ENCODE measurements around the gene RABEP1.
"Not testable (repeated sequence)": the region's sequence is repeated elsewhere in the genome, so short reads cannot be mapped to it uniquely, and the experiment has no call there.

The RABEP1 gene, protein sequence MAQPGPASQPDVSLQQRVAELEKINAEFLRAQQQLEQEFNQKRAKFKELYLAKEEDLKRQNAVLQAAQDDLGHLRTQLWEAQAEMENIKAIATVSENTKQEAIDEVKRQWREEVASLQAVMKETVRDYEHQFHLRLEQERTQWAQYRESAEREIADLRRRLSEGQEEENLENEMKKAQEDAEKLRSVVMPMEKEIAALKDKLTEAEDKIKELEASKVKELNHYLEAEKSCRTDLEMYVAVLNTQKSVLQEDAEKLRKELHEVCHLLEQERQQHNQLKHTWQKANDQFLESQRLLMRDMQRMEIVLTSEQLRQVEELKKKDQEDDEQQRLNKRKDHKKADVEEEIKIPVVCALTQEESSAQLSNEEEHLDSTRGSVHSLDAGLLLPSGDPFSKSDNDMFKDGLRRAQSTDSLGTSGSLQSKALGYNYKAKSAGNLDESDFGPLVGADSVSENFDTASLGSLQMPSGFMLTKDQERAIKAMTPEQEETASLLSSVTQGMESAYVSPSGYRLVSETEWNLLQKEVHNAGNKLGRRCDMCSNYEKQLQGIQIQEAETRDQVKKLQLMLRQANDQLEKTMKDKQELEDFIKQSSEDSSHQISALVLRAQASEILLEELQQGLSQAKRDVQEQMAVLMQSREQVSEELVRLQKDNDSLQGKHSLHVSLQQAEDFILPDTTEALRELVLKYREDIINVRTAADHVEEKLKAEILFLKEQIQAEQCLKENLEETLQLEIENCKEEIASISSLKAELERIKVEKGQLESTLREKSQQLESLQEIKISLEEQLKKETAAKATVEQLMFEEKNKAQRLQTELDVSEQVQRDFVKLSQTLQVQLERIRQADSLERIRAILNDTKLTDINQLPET

GRCh38 chr17:5281814-5282641, at the start of gene RABEP1:
RABEP1 (plus strand) TSS chr17:5282284; CDS start chr17:5282487, 203 bp downstream.
- CTCF ChIA-PET: interaction anchor here (0.6 to 1.4 kb wide), 4 partner anchors 17 to 157 kb away, joined by 3 to 7 read pairs (median 3); partner anchors contain the start of gene C1QBP
- Mint-ChIP-seq H3K4me3 (peak within 1 kb of the TSS; percentile 94), H3K4me1 (peaks cover 32% of the 10 kb centered on the region), H3K36me3 (peaks cover 11% of the 10 kb centered on the region), H3K27ac (peak within 1 kb of the TSS; percentile 92), H3K27me3 (peaks cover 6% of the 10 kb centered on the region), H3K9me3 (no peaks in the 10 kb centered on the region)
- DNase-seq: peak; percentile 94

- H3K9me3 Mint-ChIP-seq, H3K36me3 Mint-ChIP-seq, H3K4me3 Mint-ChIP-seq, H3K27ac Mint-ChIP-seq, DNase-seq, CTCF ChIA-PET, H3K27me3 Mint-ChIP-seq: not testable (repeated sequence)
- peaks cover 14% of the 10 kb centered on the region for H3K4me1 Mint-ChIP-seq
Observed at GRCh38 chr17:5233492-5233891, 48.6 kb upstream of the RABEP1 start.

- Mint-ChIP-seq H3K4me3 (no peak within 1 kb of the TSS), H3K4me1 (peaks cover 9% of the 10 kb centered on the region), H3K27ac (no peak within 1 kb of the TSS), H3K36me3 (no peaks in the 10 kb centered on the region), H3K9me3 (no peaks in the 10 kb centered on the region), H3K27me3 (no peaks in the 10 kb centered on the region)
- CTCF ChIA-PET: no interaction called here
- no peak for DNase-seq
Observed at GRCh38 chr17:5234645-5235576, 47.2 kb upstream of the RABEP1 start, which contains the start of gene SCIMP. SCIMP (minus strand) TSS chr17:5234860; CDS start chr17:5234755, 105 bp downstream.

DNA sequence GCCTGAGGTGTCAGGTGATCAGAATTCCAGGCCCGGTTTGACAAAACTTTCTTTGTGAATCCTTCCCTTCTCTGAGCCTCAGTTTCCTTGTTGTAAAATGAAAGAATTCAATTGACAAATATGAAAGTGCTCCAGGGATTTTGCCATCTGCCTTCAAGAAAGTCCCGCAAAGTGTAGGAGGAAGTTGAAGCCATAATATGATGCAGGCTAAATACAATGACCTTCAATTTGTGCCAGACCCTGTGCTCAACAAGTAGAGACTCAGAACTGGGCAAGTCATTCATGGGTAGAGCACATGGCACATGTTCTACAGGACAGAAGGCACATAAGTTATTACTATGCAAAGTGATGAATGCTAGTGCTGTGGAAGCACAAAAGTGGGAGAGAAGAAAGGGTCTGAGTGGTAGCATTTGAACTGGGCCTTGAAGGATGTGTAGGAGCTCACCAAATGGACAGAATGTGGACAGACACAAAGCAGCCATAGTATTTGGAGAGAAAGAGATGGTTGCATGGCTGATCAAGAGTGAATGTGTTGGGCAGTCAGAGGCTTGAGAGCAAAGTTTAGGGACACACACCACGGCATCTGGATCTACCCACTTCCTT, 45.0 kb upstream of the RABEP1 start:
- Mint-ChIP-seq H3K4me1 (peaks cover 17% of the 10 kb centered on the region), H3K27me3 (no peaks in the 10 kb centered on the region), H3K36me3 (peaks cover under 1% of the 10 kb centered on the region), H3K9me3 (no peaks in the 10 kb centered on the region), H3K4me3 (no peak overlapping the region), H3K27ac (no peak overlapping the region)
- CTCF ChIA-PET: interaction anchor here (0.6 to 2.8 kb wide), 10 partner anchors 10 to 399 kb away, joined by 3 to 12 read pairs (median 4); partner anchors contain the start of gene ZNF594
- no peak for DNase-seq

DNA sequence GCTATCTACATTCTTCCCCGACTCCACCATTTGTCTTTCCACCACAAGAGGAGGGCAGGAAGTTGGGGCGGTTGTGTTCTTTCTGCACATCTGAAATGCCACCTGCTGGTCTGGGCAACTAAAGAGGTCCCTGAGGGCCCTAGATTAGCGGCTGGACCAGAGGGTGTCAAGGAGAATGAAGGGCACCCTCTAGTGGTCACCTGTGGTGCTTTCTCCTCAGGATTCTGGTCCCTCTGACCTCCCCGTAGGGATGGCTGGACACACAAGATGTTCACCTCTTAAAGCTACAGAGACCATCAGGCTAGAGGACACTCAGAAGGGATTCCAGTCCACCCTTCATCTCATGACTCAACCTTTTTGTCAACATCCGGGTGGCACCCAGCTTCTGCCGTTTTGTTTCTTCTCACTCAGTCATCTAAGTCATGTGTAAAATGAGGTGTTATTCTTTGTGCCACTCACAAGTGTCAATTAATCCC, 44.5 kb upstream of the RABEP1 start:
- Mint-ChIP-seq H3K9me3 (no peaks in the 10 kb centered on the region), H3K36me3 (peaks cover 4% of the 10 kb centered on the region), H3K27ac (no peak overlapping the region), H3K27me3 (no peaks in the 10 kb centered on the region), H3K4me3 (no peak overlapping the region), H3K4me1 (peaks cover 22% of the 10 kb centered on the region)
- CTCF ChIA-PET: interaction anchor here (0.6 to 2.8 kb wide), 11 partner anchors 10 to 399 kb away, joined by 3 to 12 read pairs (median 4); partner anchors contain the start of gene ZNF594
- peak; percentile 59 for DNase-seq

DNA sequence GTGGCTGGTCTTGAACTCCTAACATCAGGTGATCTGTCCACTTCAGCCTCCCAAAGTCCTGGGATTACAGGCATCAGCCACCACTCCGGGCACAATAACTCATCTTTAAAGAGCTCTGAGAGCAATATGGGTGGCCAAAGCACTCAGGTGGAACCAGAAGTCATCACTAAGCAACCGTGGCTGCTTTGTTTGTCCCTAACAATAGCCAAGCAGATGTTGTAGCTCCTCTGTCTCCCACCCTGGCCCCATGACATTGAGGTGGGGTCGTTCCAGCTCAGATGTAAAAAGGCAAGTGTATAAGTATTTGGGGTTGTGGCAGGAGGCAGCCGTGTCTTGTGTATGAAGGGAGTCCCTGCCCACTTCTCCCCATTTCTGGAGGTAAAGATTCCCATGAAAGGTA, 43.8 kb upstream of the RABEP1 start:
- CTCF ChIA-PET: interaction anchor here (0.8 to 2.8 kb wide), 8 partner anchors 29 to 293 kb away, joined by 3 to 12 read pairs (median 4); partner anchors contain the start of gene ZNF594
- Mint-ChIP-seq H3K36me3 (peaks cover 4% of the 10 kb centered on the region), H3K27me3 (no peaks in the 10 kb centered on the region), H3K9me3 (no peaks in the 10 kb centered on the region), H3K4me1 (peaks cover 29% of the 10 kb centered on the region), H3K27ac (no peak overlapping the region), H3K4me3 (no peak overlapping the region)
- DNase-seq: no peak

DNA sequence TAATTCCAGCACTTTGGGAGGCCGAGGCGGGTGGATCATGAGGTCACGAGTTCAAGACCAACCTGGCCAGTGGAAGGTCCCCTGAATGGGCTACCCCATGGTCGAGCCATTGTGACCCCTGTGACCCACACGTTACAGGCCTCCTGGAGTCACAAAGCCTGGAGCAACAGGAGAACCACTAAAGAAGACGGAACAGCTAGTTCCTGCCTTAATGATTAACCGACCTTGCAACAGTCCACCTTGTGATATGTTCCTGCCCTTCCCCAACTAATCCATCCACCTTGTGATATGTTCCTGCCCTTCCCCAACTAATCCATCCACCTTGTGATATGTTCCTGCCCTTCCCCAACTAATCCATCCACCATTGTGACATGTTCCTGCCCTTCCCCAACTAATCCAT, 42.3 kb upstream of the RABEP1 start:
- CTCF ChIA-PET: interaction anchor here (1.3 kb wide), 1 partner anchor 137 kb away, joined by 3 read pairs; no protein-coding TSS in a partner anchor
- not testable (repeated sequence) for H3K4me3 Mint-ChIP-seq, H3K27me3 Mint-ChIP-seq, DNase-seq, H3K36me3 Mint-ChIP-seq, H3K9me3 Mint-ChIP-seq, H3K27ac Mint-ChIP-seq
- peaks cover 33% of the 10 kb centered on the region for H3K4me1 Mint-ChIP-seq

DNA sequence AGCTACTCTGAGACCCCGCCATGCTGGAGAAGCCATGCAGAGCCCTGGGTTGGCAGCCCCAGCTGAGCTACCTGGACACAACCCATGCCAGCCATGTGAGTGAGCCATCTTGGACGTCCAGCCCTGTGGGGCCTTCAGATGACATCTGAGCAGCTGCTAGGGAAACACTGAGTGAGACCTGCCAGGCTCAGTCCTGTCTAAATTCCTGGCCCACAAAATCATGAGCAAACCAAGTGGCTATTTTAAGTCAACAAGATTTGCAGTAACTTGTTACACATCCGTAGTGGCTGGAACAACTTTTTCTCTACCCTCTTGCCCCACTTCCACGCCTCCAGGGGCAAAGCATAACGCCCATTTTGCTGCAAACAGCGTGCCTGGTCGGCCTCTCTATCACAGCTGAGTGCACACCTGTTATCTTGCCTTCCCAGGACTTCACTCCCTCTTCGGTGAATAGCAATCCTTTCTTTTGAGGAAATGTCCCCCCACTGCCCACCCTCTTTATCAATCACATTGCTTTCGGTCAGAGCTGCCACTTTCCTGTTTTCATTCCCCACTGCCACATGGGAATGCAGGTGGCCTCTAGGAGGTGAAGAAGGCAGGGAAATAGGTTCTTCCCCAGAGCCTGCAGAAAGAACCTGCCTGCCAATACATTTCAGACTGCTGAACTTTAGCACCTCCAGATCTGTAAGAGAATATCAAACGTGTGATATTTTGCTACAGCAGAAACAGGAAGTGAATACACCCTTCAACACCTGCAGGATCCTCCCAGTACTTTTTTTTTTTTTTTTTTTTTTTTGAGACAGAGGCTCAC, 40.0 kb upstream of the RABEP1 start:
- H3K4me1 Mint-ChIP-seq: peaks cover 32% of the 10 kb centered on the region
- CTCF ChIA-PET: interaction anchor here (0.6 kb wide), 2 partner anchors 120 to 1181 kb away, joined by 3 to 4 read pairs; no protein-coding TSS in a partner anchor

DNA sequence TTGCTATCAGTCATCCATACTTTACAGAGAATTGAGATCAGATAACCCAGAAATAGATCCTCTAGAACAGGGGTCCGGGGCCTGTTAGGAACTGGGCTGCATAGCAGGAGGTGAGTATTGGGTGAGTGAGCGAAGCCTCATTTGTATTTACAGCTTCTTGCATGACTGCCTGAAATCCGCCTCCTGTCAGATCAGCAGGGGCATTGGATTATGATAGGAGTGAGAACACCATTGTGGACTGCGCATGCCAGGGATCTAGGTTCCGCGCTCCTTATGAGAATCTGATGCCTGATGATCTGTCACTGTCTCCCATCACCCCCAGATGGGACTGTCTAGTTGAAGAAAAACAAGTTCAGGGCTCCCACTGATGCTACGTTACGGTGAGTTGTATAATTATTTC, 34.5 kb upstream of the RABEP1 start:
- H3K27me3 Mint-ChIP-seq: peaks cover 9% of the 10 kb centered on the region
- no peaks in the 10 kb centered on the region for H3K9me3 Mint-ChIP-seq
- H3K36me3 Mint-ChIP-seq: no peaks in the 10 kb centered on the region
- H3K4me1 Mint-ChIP-seq: peaks cover 20% of the 10 kb centered on the region
- CTCF ChIA-PET: interaction anchor here (0.9 to 1.3 kb wide), 2 partner anchors 10 to 184 kb away, joined by 3 to 5 read pairs; no protein-coding TSS in a partner anchor
- no peak for DNase-seq
- no peak overlapping the region for H3K4me3 Mint-ChIP-seq
- no peak overlapping the region for H3K27ac Mint-ChIP-seq

More for the DNA sequence above, 40.0 kb upstream of the RABEP1 start:
- peaks cover 4% of the 10 kb centered on the region for H3K36me3 Mint-ChIP-seq
- no peak for DNase-seq
- H3K4me3 Mint-ChIP-seq: peak overlapping the region; percentile 47
- H3K9me3 Mint-ChIP-seq: no peaks in the 10 kb centered on the region
- peaks cover 3% of the 10 kb centered on the region for H3K27me3 Mint-ChIP-seq
- peak overlapping the region; percentile 99 for H3K27ac Mint-ChIP-seq

DNA sequence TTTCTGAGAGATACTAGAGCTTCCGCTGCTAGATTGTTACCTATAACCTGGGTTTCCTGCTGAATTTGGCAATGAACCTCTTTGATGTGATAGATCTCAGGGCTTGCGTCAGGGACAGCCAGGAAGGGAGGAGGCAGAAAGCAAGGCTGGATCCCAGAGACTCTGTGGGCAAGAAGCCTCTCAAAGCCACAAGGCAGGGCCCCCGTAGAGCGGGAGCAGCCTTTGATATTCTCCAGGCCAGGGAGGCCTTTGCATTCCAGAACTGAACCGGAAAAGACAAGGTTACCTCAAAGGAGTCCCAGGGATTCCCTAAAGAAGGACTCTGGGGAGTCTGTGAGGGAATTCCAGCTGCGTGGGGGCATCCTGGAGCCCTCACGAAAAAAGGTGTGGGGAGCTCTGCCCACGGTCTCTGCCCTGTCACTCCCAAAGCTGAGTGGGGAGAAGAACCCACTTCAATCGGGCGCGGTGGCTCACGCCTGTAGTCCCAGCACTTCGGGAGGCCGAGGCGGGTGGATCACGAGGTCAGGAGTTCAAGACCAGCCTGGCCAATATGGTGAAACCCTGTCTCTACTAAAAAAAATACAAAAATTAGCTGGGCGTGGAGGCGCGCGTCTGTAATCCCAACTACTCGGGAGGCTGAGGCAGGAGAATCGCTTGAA, 33.1 kb upstream of the RABEP1 start:
- CTCF ChIA-PET: interaction anchor here (0.6 to 1.3 kb wide), 6 partner anchors 33 to 193 kb away, joined by 3 to 7 read pairs (median 3); partner anchors contain the start of genes C1QBP and RABEP1
- H3K27me3 Mint-ChIP-seq: peaks cover 9% of the 10 kb centered on the region

GRCh38 chr17:5249615-5250014, 32.5 kb upstream of the RABEP1 start:
- DNase-seq: peak; percentile 80
- H3K4me1 Mint-ChIP-seq: peaks cover 17% of the 10 kb centered on the region

More for the DNA sequence above, 33.1 kb upstream of the RABEP1 start:
- Mint-ChIP-seq H3K4me1 (peaks cover 14% of the 10 kb centered on the region), H3K4me3 (no peak overlapping the region), H3K9me3 (no peaks in the 10 kb centered on the region), H3K36me3 (no peaks in the 10 kb centered on the region), H3K27ac (no peak overlapping the region)
- DNase-seq: no peak

More at GRCh38 chr17:5249615-5250014, 32.5 kb upstream of the RABEP1 start:
- Mint-ChIP-seq H3K9me3 (no peaks in the 10 kb centered on the region), H3K27me3 (peaks cover 9% of the 10 kb centered on the region), H3K4me3 (no peak overlapping the region), H3K36me3 (no peaks in the 10 kb centered on the region), H3K27ac (peak overlapping the region; percentile 0)
- CTCF ChIA-PET: interaction anchor here (0.7 to 1.3 kb wide), 7 partner anchors 8 to 275 kb away, joined by 3 to 6 read pairs (median 4); partner anchors contain the start of genes C1QBP and RABEP1

Measured in activated naive CD4-positive, alpha-beta T cell treated with anti-CD3 and anti-CD28 coated beads, Interleukin-2, amount 10 ng/mL, durations not matched to agents 7 days and 5 days (primary cell).